Activated T-helper 1 cell treated with Interleukin-2 at 50 U/mL for 16 hours (primary cell): Measurements from ENCODE around the gene STMN1.

Experiments used
- DNase-seq: peaks from one replicate; pipeline ENCODE4 v3.0.0-alpha.2; 2020; ENCODE audit warnings: low read depth

Gene STMN1

GRCh38 chr1:25871086-25871703 lies 35.0 kb downstream of the STMN1 start:
- no peak for DNase-seq

GRCh38 chr1:25870614-25871013 lies 35.6 kb downstream of the STMN1 start:
- no peak for DNase-seq

DNA sequence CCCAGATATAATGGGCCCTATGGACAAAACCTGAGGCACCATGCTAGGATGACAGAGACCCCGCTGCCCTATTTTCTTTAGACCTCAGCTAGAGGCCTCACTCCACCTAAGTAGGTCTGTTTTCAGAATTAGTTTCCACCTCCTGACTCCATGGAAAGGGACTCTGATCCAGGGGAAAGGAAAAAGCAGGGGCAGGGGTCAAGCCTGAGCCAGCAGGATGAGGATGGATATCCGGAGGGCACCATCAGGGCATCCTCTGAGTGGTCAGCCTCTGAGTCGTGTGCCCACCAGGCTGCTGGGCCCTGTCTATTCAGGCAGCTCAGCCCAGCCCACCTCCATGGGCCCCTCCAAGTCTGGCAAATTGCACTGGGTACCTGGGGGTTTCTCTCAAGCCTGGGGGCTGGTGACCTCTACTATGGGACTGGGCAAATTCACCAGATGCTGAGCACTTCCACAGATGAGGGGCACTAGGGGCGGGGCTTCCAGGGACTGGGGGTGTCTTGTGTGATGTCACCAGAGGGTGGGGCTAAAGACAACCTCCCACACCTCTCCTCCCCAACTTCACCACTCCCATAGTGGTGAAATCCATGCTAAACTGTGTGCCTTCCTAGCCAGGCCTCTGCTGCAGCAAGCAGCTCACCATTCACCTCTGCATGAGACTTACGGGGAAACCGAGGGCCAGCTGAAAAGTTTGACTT lies 36.2 kb downstream of the STMN1 start:
- no peak for DNase-seq

DNA sequence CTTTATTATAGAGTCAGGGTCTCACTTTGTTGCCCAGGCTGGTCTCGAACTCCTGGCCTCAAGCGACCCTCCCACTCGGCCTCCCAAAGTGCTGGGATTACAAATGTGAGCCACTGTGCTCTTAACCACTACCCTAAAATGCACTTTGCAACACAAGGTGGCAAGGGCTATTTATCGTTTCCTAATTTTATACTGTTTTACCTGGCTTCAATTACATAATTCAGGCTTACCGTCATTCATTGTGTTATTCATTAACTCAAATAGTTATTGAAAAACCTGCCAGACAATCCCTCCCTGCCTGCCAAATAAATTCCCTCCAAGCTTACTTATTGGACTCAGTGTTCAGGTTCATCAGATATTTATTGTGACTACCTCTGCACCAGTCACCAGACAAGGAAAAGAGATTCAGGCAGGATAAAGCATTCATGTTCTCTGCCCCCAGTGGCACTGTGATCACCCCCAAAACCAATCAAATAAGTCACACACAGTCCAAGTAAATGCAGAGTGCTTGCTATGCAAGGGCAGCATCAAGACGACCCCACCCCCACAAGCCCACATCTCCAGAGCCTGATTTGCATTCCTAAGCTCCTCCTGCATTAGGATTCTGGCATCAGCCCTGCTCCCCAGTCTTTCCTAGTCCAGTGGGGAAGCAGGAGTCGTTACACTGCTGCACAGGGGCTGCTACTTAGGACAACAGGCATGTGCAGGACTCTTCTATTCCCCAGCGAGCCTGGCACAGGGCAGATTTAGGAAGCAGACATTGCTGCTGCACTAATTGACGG lies 38.8 kb downstream of the STMN1 start:
- no peak for DNase-seq

DNA sequence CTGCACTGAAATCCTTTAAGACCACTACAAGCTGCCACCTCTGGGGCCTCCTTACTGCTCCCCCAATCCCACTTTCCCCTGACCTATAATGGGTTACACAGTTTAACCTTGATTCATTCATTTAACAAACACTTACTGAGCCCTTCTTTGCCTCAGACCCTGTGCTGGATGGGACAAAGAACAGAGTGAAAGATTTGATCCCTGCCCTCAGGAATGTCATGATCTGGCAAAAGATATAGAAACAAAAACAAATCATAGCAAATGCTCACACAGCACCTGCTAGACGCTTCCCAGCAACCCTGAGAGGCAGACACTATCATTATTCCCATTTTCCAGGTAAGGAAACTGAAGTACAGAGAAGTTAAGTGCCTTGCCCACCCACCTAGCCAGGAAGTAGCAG lies 39.9 kb downstream of the STMN1 start:
- no peak for DNase-seq

DNA sequence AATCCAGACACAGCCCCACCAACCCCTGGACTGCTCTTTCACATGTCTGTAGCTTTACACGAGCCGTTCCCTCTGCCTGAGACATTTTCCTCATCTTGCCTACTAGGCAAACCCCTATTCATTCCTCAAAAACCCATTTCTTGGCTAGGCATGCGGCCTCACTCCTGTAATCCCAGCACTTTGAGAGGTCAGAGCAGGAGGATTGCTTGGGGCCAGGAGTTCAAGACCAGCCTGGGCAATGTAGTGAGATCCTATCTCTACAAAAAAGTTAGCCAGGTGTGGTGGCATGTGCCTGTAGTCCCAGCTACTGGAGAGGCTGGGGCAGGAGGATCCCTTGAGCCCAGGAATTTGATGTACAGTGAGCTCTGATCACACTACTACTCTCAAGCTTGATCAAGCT lies 41.8 kb downstream of the STMN1 start:
- DNase-seq = no peak

DNA sequence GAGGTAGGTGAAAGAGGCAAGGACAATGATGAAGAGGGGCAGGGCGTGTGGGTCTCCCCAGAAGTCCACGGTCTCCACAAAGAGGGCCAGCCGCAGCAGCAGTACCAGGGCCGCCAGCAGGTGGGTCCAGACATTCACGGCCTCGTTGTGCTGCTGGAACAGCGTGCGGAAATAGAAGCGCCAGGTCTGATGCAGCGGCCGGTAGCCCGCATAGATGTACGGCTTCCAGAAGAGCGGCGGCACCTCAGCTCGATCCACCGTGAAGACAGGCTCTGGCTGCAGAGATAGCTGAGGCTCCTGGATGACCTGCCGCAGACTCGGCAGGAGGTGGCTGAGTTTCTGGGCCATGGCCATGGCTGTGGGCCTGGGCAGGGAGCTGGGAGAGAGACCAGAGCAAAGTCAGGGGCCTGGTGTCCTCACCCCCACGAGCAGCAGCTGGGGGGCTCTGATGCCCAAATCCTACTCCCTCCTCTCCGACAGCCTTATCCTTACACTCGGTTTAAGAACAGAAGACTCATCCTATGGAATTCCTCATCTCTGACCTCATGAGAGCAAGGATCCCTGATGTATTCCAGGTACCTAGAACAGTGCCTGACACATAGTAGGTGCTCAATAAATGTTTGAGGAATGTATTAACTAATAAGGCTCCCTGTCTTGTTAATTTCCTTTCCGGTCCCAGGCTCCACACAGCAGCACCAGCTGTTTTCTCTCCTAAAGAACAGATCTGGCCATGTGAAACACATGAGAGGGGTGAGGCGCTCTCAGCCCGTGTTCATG lies 42.5 kb downstream of the STMN1 start:
- no peak for DNase-seq

DNA sequence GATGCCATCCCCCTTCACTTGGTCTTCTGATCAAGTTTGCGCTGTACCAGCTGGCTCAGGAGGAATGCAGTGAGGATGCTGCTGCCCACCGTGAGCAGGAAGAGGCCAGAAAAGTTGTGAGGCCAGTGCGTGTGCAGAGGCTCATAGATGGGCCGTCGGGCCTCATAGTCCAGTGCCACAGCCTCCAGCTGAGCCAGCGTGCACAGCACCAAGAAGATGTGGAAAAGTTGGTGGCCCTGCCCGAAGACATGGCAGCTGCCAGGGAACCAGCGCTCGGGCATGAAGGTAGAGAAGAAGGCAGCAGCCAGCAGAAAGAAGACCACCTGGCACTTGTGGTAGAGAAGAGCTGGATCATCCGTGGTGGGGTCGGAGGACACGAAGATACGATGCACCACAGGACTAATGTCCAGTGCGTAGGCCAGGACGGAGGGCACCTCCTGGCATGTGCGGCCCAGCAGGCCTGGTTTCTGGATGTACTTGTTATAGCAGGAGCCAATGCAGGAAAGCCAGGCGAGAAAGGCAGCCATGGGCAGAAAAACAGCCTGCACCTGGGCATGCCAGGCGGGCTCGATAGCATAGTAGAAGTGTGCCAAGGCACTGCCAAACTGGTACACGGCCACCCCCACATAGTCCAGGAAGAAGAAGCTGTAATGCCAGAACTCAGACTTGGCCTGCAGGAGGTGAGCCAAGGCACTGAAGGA lies 43.3 kb downstream of the STMN1 start:
- DNase-seq = no peak

- no peak for DNase-seq
Measured at GRCh38 chr1:25861316-25862286, 44.6 kb downstream of the STMN1 start.

DNA sequence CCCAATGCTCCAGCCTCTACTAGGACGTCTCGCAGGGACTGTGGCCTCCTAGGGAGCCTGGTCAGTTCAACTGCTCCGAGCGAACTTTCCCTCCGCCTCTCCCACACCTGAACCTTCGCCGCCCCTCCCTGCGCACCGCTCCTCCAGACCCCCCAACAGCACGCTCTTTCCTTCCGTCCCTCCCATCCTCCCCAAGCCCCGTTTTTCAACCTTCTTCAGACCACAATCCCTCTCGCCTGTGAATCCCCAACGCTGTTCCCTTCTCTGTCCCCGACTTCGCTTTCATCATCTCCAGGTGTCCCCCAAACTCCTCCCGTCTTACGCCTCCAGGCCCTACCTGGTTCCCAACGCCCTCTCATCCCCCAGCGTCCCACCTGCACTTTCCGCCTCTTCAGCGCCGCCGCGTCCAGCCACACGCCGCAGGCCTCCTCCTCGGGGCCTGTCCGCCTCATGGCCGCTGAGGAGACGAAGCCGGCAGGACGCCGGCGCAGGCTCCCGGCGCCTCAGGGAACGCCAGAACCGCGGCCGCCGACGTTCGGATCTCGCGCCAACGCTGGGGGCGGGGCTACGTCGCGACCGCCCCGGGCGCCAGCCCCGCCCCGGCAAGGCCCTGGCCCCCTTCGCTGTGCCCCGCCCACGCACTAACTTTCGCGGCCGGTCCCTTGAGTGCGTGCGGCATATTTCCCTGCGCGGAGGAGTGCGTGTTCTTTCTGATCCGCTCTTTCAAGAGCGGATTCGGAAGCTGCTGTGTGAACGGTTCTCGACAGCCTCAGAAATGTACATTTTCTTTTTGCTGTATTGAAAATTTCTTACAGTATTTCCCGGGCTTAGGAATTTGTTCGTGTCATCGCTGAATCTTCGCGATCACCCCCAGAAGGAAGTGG lies 47.1 kb downstream of the STMN1 start, which contains the start of gene AUNIP:
Gene AUNIP (minus strand): TSS at position 552 of the 884 bp plus-strand sequence. CDS start 100 bp downstream, at position 452.
- DNase-seq = peak; percentile 84

- no peak for DNase-seq
Measured at GRCh38 chr1:25858494-25858893, 47.7 kb downstream of the STMN1 start.

GRCh38 chr1:25856856-25857255 lies 49.4 kb downstream of the STMN1 start:
- no peak for DNase-seq

GRCh38 chr1:25854554-25854953 lies 51.7 kb downstream of the STMN1 start:
- DNase-seq = no peak
